Muscle of arm (tissue), 12 donors: ENCODE measurements around the gene TOMM5. TPM values are rescaled to one million over a fixed set of nuclear protein-coding genes. Genes with fewer than 3 reads are reported as not detected.

Experiments
- DNase-seq: peaks from one replicate; pipeline ENCODE4 v3.0.0-alpha.2; 2013
- polyA plus RNA-seq, 12 donors: library from polyadenylated mRNA; unstranded; fragments of 120-200 nt; gene quantifications; one replicate each; pipeline ENCODE4 v1.2.1, GENCODE V29; 2013; ENCODE audit not compliant: insufficient read length in 12 of 12

The TOMM5 gene
- polyA plus RNA-seq, 12 donors = 59.7 to 101 (median 76.5) TPM; not detected in 1

GRCh38 chr9:37565661-37566618 lies 26.5 kb downstream of the TOMM5 start:
- no peak for DNase-seq

DNA sequence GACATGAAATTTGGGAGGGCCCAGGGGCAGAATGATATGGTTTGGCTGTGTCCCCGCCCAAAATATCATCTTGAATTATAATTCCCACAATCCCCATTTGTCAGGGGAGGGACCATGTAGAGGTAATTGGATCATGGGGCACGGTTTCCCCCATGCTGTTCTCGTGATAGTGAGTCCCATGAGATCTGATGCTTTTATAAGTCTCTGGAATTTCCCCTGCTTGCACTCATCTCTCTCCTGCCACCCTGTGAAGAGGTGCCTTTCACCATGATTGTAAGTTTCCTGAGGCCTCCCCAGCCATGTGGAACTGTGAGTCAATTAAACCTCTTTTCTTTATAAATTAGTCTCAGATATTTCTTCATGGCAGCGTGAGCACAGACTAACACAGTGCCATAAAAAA lies 27.5 kb downstream of the TOMM5 start:
- DNase-seq = no peak

DNA sequence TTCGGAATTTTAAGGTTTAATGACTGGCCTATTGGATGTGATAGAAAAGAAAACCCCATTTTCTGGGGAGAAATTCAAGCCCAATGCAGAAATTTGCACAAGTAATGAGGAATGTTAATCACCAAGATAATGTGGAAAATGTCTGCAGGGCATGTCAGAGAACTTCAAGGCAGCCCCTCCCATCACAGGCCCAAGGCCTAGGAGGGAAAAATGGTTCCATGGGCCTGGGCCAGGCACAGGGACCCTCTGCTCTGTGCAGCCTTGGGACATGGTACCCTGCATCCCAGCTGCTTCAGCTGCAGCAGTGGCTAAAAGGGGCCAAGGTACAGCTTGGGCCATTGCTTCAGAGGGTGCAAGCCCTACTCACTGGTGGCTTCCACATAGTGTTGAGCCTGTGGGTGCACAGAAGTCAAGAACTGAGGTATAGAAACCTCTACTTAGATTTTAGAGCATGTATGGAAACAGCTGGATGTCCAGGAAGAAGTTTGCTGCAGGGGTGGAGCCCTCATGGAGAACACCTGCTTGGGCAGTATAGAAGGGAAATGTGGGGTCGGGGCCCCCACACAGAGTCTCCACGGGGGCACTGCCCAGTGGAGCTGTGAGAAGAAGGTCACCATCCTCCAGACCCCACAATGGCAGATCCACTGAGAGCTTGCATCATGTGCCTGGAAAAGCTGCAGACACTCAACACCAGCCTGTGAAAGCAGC lies 28.4 kb downstream of the TOMM5 start:
- no peak for DNase-seq

DNA sequence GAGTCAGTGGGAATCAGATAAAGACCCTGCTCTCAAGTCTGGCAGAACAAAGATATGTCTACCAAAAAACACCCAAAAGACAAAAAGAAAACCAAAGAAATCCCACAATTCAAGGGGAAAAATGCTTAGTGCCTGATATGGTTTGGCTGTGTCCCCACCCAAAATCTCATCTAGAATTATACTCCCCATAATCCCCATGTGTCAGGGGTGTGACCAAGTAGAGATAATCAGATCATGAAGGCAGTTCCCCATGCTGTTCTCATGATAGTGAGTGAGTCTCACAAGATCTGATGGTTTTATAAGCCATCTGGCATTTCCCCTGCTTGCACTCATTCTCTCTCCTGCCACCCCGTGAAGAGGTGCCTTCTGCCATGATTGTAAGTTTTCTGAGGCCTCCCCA lies 29.6 kb downstream of the TOMM5 start:
- DNase-seq = no peak

DNA sequence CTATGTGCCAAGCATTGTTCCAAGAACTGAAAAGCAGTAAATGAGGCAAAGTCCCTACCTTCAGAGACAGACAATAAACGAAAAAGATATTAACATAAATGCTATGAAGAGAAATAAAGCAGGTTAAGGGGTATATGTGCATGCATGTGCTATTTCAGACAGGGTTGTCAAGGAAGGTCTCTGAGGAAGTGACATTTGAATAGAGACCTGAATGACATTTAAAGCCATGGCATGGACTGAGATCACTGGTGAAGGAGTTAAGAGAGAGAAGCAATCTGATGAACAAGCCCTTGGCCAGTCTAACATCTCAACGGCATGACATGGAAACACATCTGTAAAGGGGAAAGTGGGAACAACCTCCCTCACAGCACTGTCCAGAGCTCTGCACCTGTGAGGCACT lies 30.7 kb downstream of the TOMM5 start:
- DNase-seq = no peak

GRCh38 chr9:37559855-37560592 lies 32.4 kb downstream of the TOMM5 start:
- DNase-seq = no peak

DNA sequence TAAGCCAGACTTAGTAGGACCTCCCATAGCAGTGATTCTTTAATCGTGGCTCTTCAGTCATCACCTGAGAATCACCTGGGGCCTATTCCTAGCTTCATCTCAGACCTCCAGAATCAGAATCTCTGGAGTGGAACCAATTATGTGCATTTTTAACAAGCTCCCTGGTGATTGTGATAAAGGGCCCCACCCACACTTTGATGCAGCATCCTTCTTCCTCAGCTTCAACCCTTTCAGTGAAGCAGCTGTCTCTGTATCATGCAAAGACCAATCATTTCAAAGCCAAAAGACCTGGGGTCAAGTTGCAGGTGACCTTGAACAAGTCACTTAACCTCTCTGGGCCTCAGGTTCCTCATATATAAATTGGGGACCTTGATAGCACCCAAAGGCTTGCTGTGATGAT lies 33.3 kb downstream of the TOMM5 start:
- no peak for DNase-seq

DNA sequence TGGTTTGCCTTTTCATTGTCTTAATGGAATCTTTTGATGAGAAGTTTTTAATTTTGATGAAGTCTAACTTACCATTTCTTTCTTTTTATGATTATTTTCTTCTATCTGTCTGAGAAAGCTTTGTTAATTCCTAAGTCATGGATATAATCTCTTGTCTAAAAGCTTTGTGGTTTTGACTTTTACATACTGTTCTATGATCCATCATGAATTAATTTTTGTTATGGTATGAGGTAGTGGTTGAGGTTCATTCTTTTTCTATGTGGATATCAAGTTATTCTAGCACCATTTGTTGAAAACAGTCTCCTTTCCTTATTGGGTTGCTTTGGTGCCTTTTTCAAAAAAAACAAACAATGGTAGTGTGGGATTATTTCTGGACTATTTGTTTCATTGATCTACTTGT lies 36.6 kb downstream of the TOMM5 start:
- DNase-seq = no peak

- no peak for DNase-seq
Observed at GRCh38 chr9:37554318-37554717, 38.1 kb downstream of the TOMM5 start.

- no peak for DNase-seq
Observed at GRCh38 chr9:37551888-37552287, 40.5 kb downstream of the TOMM5 start.

- no peak for DNase-seq
Observed at GRCh38 chr9:37551468-37551867, 40.9 kb downstream of the TOMM5 start.

DNA sequence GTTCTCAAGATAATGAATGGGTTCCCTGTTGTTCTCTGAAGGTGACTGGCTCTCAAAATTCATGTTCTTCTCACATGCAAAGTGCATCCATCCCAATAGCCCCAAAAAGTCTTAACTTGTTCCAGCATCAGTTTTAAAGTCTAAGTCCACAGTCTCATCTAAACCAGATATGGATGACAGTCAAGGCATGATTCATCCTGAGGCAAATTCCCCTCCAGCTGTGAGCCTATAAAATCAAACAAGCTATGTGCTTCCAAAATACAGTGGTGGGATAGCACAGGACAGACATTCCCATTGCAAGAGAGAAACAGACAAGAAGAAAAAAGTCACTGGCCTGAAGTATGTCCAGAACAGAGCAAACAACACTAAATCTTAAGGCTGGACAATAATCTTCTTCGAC lies 41.6 kb downstream of the TOMM5 start:
- DNase-seq = no peak

- DNase-seq = no peak
Observed at GRCh38 chr9:37549527-37549926, 42.9 kb downstream of the TOMM5 start.

DNA sequence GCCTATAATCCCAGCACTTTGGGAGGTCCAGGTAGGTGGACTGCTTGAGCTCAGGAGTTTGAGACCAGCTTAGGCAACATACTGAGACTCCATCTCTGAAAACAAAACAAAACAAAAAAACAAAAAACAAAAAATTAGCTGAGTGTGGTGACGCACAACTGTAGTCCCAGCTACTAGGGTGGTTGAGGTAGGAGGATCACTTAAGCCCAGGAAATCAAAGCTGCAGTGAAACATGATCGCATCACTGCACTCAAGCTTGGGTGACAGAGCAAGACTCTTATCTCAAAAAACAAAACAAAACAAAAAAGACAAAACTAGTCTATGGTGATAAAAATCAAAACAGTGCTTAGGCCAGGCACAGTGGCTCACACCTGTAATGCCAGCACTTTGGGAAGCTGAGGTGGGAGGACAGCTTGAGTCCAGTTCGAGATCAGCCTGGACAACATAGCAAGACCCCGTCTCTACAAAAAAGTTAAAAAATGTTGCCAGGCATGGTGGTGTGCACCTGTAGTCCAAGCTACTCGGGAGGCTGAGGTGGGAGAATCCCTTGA lies 45.0 kb downstream of the TOMM5 start:
- DNase-seq = no peak

- no peak for DNase-seq
Observed at GRCh38 chr9:37543468-37543867, 48.9 kb downstream of the TOMM5 start.

- no peak for DNase-seq
Observed at GRCh38 chr9:37542895-37543294, 49.5 kb downstream of the TOMM5 start.

DNA sequence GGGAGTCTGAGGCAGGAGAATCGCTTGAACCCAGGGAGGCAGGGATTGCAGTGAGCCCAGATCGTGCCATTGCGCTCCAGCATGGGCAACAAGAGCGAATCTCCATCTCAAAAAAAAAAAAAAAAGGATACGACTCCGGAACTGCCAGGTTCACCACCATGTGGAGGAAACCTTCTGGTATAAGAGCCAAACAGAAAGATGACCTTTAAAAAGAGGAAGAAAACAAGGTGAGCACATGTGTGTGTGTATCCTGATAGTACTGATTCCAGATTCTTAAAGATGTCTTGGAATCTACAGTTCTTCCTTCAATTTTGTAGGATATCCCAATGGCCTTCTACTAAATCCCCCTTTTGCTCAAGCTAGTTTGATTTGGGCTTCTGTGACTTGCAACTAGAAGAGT lies 49.9 kb downstream of the TOMM5 start:
- no peak for DNase-seq

DNA sequence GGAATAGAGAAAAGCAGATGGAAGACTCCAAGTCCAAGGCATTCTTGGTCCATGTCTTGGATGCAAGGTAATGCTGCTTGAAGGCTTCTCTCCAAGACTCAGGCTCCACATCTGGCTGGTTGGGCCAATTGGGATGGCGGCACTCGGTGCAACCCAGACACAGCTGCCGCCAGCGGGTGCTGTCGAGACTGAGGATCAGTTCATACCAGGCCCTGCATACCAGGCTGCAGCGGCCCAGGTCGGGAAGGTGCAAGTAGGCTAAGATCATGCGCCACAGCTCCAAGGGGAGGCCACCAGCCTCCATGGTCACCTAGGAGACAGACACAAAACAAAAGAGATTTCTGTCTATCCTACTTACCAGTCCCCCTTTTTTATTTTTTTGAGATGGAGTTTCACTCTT lies 50.9 kb downstream of the TOMM5 start:
- DNase-seq = no peak

- DNase-seq = no peak
Observed at GRCh38 chr9:37540634-37541033, 51.8 kb downstream of the TOMM5 start.

DNA sequence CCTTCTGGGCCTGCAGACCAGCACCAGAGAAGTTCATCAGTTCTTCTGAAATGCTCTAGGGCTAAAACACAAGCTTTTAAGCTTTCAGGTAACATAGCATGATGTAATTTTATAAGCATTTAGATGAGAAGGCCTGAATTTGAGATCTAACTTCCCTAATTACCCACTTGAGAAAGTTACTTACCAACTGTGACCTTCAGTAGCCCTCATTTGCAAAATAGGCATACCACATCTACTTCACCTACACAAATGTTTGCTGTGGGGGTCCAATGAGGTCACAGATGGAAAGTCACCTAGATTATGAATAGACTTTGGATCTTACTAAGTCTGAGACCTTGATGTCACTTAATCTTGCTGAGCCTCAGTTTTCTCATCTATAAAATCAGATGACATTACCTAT lies 52.8 kb downstream of the TOMM5 start:
- no peak for DNase-seq
